AG08395 (cell line): ENCODE results near the gene SLC23A2.
"Not testable (repeated sequence)": the region's sequence is repeated elsewhere in the genome, so short reads cannot be mapped to it uniquely, and the experiment has no call there.

ENCODE experiments used
- DNase-seq: peaks from one replicate; pipeline ENCODE4 v3.0.0; 2012; ENCODE audit warnings: mixed read lengths, low spot score

The SLC23A2 gene

DNA sequence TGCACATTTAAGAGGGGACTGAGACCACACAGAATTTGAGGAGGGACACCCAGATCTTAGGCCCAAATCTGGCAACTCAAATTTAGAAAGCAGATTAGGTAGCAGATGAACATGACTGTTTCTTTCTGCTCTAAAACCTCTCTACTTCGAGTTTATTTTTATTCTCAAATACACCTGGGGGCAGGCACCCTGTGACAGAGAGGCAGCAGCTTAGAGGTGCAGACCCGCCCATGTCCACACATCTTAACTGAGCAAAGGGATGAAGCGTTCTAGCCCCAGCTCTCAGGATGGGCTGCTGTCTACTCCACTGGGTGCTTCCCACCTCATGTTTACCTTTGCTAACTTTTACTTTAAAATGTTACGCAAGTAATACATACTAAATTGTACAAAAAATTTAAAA, 125.0 kb downstream of the SLC23A2 start:
- DNase-seq, result no peak

- no peak for DNase-seq
Measured at GRCh38 chr20:4875578-4876067, 125.7 kb downstream of the SLC23A2 start.

DNA sequence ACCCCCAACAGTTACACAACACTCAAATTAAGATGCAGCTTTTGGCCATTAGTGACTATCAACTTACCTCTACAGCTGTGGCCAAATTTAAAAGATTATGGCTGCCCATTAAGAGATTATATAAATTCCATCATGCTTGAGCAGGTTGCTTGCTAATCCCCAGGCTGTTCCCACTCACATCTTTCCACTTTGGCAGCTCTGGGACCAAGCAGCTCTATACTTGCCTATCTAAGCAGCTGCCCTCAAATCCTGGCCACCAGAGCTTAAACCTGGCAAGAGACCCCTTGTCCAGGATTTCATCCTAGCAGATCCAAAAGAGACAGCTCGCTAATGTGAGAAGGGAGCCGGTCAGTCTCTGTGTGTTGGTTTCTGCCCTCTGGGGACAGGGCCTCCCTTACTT, 127.9 kb downstream of the SLC23A2 start:
- DNase-seq, result no peak

DNA sequence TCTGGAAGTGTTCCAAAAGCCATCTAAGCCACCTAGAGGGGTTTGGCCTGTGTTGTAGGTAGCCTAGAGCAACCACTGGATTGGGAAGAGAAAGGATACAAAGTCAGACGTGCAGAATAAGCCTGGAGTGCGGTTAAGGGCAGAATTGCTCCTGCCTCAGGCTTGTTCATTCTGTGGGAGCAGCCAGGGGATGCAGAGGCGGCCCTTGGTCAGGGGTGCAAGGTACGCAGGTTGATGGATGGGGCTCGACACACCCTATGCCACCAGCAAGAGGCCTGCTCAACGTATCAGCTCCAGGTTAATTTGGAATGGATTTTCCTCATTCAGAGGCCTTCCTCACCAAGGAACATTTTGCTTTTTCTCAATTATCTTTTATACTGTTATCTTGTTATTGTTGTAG, 129.8 kb downstream of the SLC23A2 start:
- DNase-seq, result no peak

- no peak for DNase-seq
Measured at GRCh38 chr20:4870906-4871305, 130.4 kb downstream of the SLC23A2 start.

- no peak for DNase-seq
Measured at GRCh38 chr20:4869290-4870193, 131.8 kb downstream of the SLC23A2 start.

- no peak for DNase-seq
Measured at GRCh38 chr20:4867051-4867450, 134.3 kb downstream of the SLC23A2 start.

DNA sequence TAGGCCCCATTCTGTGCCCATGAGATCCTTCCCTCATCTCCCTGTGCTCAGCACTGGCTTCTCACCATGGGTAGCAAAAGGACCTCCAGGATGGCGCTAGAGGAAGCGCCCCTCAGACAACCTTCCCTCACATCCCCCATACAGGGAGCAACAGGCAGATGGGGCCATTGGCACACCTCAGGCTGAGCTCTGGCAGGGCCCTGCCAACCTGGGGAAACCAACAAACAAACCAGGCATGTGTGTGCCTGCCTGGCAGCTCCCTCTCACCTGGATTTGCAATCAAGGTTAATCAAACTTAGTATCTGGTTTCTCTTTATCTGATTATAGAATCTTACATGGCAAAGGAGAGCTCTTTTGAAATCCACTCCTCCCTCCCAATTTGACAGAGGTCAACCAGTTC, 134.9 kb downstream of the SLC23A2 start:
- DNase-seq, result no peak

- no peak for DNase-seq
Measured at GRCh38 chr20:4864311-4864752, 137.0 kb downstream of the SLC23A2 start.

DNA sequence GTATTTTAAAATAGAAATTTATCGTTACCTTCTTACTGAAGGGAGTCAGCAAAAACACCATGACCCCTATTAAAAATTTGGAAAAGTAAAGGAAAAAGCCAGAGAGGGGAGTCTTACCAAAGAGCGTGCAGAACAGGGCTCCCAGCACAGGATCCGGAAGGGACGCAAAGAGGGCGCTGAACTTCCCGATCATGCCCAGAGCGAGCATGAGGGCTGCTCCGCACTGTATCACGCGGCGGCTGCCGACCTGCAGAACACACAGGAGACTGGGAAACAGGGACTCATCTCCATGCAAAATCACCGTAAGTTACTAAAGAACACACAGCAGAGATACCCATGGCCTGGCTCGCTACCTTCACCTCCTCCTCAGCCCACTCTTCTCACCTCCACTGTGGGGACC, 138.6 kb downstream of the SLC23A2 start:
- DNase-seq, result no peak

DNA sequence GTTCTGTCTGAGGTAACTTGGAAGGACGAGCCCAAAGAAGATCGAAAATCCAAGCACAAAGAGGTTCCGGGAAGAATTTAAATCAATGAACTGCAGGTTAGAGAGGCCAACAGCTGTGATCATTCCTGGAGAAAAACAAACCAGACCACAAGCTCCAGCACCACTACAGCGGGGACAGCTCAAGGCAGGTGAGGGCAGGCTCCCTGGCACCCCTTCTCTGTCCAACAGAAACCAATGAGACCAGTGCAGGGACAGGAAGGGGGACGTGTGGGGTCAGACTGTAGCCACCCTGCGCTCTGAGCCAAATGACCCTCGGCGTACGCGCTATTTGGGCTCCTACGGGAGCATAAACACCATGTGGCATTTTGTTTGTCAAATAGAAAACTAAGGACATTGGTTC, 139.3 kb downstream of the SLC23A2 start:
- no peak for DNase-seq

DNA sequence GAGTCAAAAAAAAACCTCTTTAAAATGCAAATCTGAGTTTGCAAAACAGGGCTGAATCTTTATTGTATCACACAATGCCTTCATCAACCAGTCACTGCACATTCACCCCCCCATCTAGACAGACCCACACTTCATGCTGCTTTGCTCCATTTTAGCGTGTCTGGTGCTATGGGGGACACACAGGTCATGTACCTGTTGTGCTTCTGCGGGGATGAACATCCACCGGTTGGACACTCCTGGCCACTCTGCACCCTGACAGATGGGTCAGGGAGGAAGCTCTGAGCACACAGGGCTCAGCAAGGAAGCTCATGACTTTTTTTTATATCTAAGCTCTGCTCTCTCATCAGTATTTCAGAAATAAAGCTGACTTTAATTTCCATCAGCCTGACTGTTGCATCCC, 143.3 kb downstream of the SLC23A2 start:
- DNase-seq, result no peak

DNA sequence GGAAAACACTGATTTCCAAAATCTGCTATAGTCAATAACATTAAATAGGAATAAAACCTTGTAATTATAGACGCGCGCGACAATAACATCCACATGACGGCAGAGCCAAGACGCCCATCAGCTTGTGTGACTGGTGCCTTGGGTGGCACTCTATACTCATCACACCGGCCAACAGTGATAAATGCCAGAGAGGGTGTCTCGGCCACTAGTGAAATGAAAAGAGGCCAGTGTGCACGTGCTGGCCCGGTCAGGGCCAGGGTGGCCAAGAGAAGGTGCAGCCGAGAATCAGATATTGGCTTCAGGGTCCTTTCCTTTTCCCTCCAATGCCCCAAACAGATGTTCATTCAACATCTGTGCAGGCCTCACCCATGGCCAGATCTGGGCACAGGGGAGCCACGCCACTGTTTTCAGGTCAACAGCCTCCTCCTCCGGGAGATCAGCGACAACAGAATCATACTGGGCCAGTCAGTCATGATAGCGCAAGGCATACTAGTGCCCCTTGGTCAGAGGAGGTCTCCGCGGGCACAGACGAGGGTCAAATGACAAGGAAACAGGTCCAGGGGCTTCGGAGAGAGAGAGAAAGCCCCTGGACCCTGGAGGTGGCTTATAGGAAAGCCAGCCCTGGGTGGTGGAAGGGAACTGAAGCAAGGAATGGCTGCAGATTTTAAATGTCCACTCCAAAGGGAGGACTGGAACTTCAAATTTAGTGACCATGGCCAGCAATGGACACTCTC, 145.1 kb downstream of the SLC23A2 start:
- no peak for DNase-seq

GRCh38 chr20:4855555-4855954, 145.8 kb downstream of the SLC23A2 start:
- no peak for DNase-seq

GRCh38 chr20:4855097-4855496, 146.2 kb downstream of the SLC23A2 start:
- no peak for DNase-seq

GRCh38 chr20:4854561-4854901, 146.8 kb downstream of the SLC23A2 start:
- no peak for DNase-seq

DNA sequence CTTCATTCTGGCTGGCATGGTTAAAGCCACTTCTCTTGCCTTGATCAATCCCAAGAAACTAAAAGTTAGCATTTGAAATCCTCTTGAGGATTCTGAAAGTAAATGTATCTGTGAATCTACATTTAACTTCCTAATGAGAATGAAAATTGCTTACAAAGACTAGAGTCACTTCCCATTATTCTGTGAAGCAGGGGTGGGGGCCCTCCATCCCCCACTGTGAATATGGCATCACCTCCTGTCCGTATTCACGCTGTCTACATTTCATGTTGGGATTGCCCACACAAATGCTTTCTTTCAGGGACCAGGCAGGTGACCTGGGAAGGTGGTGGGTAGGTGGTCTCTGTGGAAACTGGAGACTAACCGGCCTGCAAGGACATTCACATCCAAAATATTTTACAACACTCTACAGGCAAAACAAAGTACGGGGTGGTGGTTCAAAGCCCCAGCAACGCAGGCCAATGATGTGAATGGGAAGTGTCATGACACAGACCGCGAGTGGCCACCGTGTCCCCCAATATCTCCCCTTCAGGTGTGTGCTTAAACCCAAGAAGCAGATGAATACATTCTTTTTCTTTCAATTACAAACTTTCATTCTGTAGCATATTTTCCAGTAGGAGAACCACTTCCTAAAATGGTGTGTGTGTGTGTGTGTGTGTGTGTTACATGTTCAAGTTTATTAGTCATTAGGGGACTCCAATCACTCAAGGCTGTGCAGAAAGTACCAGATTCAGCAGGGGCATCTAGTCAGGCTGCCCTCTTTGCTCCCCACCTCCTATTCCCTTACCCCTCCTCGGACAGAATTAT, 147.4 kb downstream of the SLC23A2 start:
- DNase-seq, result no peak

DNA sequence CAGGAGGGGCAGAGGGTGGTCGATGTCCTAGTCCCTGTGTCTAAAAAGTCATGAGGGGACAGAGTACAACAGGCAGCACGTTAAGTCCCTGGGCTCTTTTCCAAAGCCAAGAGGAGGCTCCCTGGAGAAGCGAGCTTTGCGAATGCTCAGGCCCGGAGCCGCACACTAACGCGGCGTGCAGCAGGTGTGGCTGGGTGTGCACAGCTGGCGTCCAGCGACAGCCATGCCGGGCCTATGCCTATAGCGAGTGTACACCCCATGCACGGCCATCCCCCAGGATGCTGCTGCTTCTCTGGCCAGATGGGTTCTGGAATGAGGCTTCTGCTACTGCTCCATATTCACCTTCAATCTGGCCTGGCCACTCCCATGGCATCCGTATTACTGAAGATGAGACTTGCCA, 148.3 kb downstream of the SLC23A2 start:
- no peak for DNase-seq

GRCh38 chr20:4850960-4851359, 150.3 kb downstream of the SLC23A2 start:
- no peak for DNase-seq

GRCh38 chr20:4848829-4849228, 152.5 kb downstream of the SLC23A2 start:
- not testable (repeated sequence) for DNase-seq

- DNase-seq, result no peak
Measured at GRCh38 chr20:4848041-4848440, 153.3 kb downstream of the SLC23A2 start.

GRCh38 chr20:4846821-4847220, 154.5 kb downstream of the SLC23A2 start:
- no peak for DNase-seq
